ENCODE data around the gene UAP1L1. TPM values are rescaled to one million over a fixed set of nuclear protein-coding genes. Genes with fewer than 3 reads are reported as not detected.

UAP1L1 gene
- total and polyA plus RNA-seq, 2 of the 4 experiments (the other 2 are of a cell fraction), result 2.3 to 9.8 TPM

DNA sequence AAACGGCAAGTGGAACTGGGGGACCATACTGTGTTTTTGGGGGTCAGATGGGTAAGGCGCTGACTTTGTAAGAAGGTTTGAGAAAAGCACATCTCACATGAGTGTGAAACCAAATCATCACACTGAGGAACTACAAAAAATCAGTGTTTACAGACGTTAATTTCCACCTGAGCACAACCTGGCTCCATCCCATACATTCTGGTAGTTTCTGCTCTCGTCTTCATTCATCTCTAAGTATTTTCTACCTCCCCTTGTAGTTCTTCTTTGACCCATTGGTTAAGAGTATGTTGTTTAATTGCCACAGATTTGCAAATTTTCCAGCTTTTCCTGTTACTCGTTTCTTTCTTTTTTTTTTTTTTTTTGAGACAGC, 46.1 kb downstream of the UAP1L1 start:
- TF ChIP-seq CEBPB (IDR thresholded peaks at IDR 0.05; ENCODE audit: low read depth, low read length) (no peak), FOS (IDR thresholded peaks at IDR 0.05; ENCODE audit: low read depth, low read length) (no peak), POLR2A (IDR thresholded peaks at IDR 0.05; ENCODE audit: low read depth, low read length) (no peak), CHD1 (IDR thresholded peaks at IDR 0.05; ENCODE audit: low read depth, low read length) (no peak), RAD21 (IDR thresholded peaks at IDR 0.05; ENCODE audit: low read length) (no peak), BHLHE40 (IDR thresholded peaks at IDR 0.05; ENCODE audit: low read depth, low read length) (no peak), RFX5 (IDR thresholded peaks at IDR 0.05; ENCODE audit: low read depth, low read length) (no peak), MXI1 (IDR thresholded peaks at IDR 0.05; ENCODE audit: borderline replicate concordance, low read depth, low read length) (no peak), MAZ (IDR thresholded peaks at IDR 0.05; ENCODE audit: borderline replicate concordance, low read depth, low read length) (no peak), NFE2L2 (IDR thresholded peaks at IDR 0.05; ENCODE audit: low read depth, low read length) (no peak), SMC3 (IDR thresholded peaks at IDR 0.05; ENCODE audit: low read depth, low read length) (no peak), MAFK (IDR thresholded peaks at IDR 0.05; ENCODE audit: low read depth, low read length) (no peak), RCOR1 (IDR thresholded peaks at IDR 0.05; ENCODE audit: insufficient replicate concordance, low read length) (no peak)
- TF ChIP-seq, protein P1, sequence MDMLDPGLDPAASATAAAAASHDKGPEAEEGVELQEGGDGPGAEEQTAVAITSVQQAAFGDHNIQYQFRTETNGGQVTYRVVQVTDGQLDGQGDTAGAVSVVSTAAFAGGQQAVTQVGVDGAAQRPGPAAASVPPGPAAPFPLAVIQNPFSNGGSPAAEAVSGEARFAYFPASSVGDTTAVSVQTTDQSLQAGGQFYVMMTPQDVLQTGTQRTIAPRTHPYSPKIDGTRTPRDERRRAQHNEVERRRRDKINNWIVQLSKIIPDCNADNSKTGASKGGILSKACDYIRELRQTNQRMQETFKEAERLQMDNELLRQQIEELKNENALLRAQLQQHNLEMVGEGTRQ (IDR thresholded peaks at IDR 0.05; ENCODE audit: low read depth, low read length), result no peak
- TF ChIP-seq, protein P2, sequence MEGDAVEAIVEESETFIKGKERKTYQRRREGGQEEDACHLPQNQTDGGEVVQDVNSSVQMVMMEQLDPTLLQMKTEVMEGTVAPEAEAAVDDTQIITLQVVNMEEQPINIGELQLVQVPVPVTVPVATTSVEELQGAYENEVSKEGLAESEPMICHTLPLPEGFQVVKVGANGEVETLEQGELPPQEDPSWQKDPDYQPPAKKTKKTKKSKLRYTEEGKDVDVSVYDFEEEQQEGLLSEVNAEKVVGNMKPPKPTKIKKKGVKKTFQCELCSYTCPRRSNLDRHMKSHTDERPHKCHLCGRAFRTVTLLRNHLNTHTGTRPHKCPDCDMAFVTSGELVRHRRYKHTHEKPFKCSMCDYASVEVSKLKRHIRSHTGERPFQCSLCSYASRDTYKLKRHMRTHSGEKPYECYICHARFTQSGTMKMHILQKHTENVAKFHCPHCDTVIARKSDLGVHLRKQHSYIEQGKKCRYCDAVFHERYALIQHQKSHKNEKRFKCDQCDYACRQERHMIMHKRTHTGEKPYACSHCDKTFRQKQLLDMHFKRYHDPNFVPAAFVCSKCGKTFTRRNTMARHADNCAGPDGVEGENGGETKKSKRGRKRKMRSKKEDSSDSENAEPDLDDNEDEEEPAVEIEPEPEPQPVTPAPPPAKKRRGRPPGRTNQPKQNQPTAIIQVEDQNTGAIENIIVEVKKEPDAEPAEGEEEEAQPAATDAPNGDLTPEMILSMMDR (conservative IDR thresholded peaks at IDR 0.05; ENCODE audit: low read depth, low read length), result no peak
- TF ChIP-seq, protein P3, sequence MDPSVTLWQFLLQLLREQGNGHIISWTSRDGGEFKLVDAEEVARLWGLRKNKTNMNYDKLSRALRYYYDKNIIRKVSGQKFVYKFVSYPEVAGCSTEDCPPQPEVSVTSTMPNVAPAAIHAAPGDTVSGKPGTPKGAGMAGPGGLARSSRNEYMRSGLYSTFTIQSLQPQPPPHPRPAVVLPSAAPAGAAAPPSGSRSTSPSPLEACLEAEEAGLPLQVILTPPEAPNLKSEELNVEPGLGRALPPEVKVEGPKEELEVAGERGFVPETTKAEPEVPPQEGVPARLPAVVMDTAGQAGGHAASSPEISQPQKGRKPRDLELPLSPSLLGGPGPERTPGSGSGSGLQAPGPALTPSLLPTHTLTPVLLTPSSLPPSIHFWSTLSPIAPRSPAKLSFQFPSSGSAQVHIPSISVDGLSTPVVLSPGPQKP (IDR thresholded peaks at IDR 0.05; ENCODE audit: borderline replicate concordance, low read depth, low read length), result no peak
- no peak overlapping the region for H2AK5ac ChIP-seq (ENCODE audit: low read depth, low read length)
- no peak overlapping the region for H4K91ac ChIP-seq (ENCODE audit: insufficient read depth, low read depth, low read length)
- no peak for DNase-seq
- no peak overlapping the region for H4K5ac ChIP-seq (ENCODE audit: low read depth, low read length)
- no peak overlapping the region for H3K56ac ChIP-seq (ENCODE audit: extremely low read depth, insufficient read depth, low read length)
- H4K20me1 ChIP-seq (ENCODE audit: insufficient read depth, low read length), result peaks cover 7% of the 10 kb centered on the region; the same call in 1 of the 2 replicates
- ChIA-PET POLR2A (ENCODE audit: unreplicated experiment) (interaction anchor here (0.6 kb wide), 1 partner anchor 9 kb away, joined by 3 read pairs; no protein-coding TSS in a partner anchor), CTCF (no interaction called here)
- dilution Hi-C loops (cut with HindIII; ENCODE audit: low sequenced_read_pairs, unreplicated experiment) (no loop called here), in situ Hi-C loops (cut with MboI; ENCODE audit: low sequenced_read_pairs) (loop anchor here (5.0 kb wide), 1 partner anchor 104 kb away; the partner anchor contains the start of genes CYSRT1 and RNF224), intact Hi-C loops (cut with micrococcal nuclease) (no loop called here)
- no peaks in the 10 kb centered on the region for H3K36me3 ChIP-seq (ENCODE audit: control insufficient read depth, insufficient read depth, low read length)
- no peak overlapping the region for H2BK120ac ChIP-seq (ENCODE audit: low read depth, low read length)
- H3K4me3 ChIP-seq (ENCODE audit: insufficient read depth, low read depth, low read length), result no peak overlapping the region
- H3K27ac ChIP-seq (ENCODE audit: insufficient read depth, low read length), result no peak overlapping the region
- no peak overlapping the region for H3K9ac ChIP-seq (ENCODE audit: low read depth, low read length)
- no peak overlapping the region for H3K14ac ChIP-seq (replicated peaks; ENCODE audit: low read depth, low read length)
- no peak overlapping the region for H3K4me2 ChIP-seq (ENCODE audit: low read depth, low read length)
- H2BK5ac ChIP-seq (ENCODE audit: low read depth, low read length, poor library complexity, severe bottlenecking), result no peak overlapping the region
- no peak overlapping the region for H2BK20ac ChIP-seq (ENCODE audit: low read depth, low read length)
- no peak overlapping the region for H3K18ac ChIP-seq (ENCODE audit: low read depth, low read length)
- H4K8ac ChIP-seq (ENCODE audit: low read depth in 2 of 2, low read length in 2 of 2), result no peak overlapping the region
- no CpG with 5 or more reads among the region's 5 CpGs for WGBS, 2 experiments (ENCODE audit: extremely low coverage in 2 of 2, insufficient read length in 1 of 2)
- no peak for ATAC-seq (ENCODE audit: low read depth)
- H3K79me1 ChIP-seq (ENCODE audit: low read depth in 1 of 2, low read length in 2 of 2), result peaks cover 9 to 29% of the 10 kb centered on the region in 2 experiments
- no peak overlapping the region for H2AK9ac ChIP-seq (replicated peaks; ENCODE audit: low read depth, low read length, poor library complexity)
- no peak overlapping the region for H3K23ac ChIP-seq (ENCODE audit: low read depth, low read length)
- no peak overlapping the region for H2AFZ ChIP-seq (replicated peaks; ENCODE audit: low read length, poor library complexity)
- BruUV-seq (replicated peaks), result no TSS peak
- no peaks in the 10 kb centered on the region for H3K9me3 ChIP-seq (ENCODE audit: control insufficient read depth, insufficient read depth, low read length)
- no peaks in the 10 kb centered on the region for H3K27me3 ChIP-seq (ENCODE audit: control insufficient read depth, insufficient read depth, low read length)
- H3K4ac ChIP-seq (ENCODE audit: low read depth, low read length), result no peak overlapping the region
- H3K9me1 ChIP-seq (ENCODE audit: insufficient read depth, low read length), result peaks cover 11% of the 10 kb centered on the region
- no peak overlapping the region for H2BK15ac ChIP-seq (ENCODE audit: low read depth, low read length)
- H3K4me1 ChIP-seq (ENCODE audit: control insufficient read depth, insufficient read depth, low read length), result peaks cover 9% of the 10 kb centered on the region; the same call in 1 of the 2 replicates
